Activated CD4-positive, alpha-beta T cell treated with anti-CD3 and anti-CD28 coated beads, Interleukin-2, amount 50 U/mL, for 24 hours (primary cell): Measurements from ENCODE around the gene CPNE6.

ENCODE experiments used
- DNase-seq, 2 donors: peaks; one replicate each; pipeline ENCODE4 v3.0.0-alpha.2; 2020; ENCODE audit warnings: low read depth in 1 of 2, low spot score in 1 of 2

CPNE6 gene

GRCh38 chr14:24068711-24069410 lies 2.5 kb upstream of the CPNE6 start:
- no peak for DNase-seq

- DNase-seq, result no peak
Observed at GRCh38 chr14:24069411-24069735, 2.0 kb upstream of the CPNE6 start.

- no peak for DNase-seq
Observed at GRCh38 chr14:24070285-24071143, 848 bp upstream of the CPNE6 start.

DNA sequence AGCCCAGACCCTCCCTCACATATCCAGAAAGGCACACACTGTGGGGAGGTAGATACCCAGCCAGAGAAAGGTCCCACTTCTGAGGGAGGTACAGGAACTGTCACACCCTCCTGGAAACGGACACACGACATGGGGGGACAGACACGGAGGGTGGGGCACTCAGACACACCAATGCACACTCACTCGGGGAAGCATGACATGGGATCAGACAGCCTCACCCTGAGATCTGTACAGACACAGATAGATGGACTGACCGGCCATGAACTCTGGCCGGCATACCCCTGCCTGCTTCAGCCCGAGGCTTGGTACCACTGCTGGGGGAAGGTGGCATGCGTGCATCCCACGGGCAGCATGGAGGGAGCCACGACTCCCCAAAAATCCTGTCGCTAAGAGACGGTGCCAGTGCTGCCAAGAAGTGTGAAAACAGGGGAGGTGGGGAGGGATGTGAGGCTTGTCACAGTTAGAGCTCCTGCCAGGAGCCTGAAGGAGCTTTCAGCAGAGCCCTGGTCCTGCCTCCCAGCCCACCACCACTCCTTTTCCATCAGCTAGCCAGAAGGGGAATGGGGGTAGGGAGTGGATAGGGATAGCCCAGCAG lies 571 bp downstream of the CPNE6 start:
- DNase-seq, result no peak

- no peak for DNase-seq
Observed at GRCh38 chr14:24072436-24072835, 1.1 kb downstream of the CPNE6 start.

GRCh38 chr14:24072881-24073877 lies 1.8 kb downstream of the CPNE6 start:
- DNase-seq, result no peak

DNA sequence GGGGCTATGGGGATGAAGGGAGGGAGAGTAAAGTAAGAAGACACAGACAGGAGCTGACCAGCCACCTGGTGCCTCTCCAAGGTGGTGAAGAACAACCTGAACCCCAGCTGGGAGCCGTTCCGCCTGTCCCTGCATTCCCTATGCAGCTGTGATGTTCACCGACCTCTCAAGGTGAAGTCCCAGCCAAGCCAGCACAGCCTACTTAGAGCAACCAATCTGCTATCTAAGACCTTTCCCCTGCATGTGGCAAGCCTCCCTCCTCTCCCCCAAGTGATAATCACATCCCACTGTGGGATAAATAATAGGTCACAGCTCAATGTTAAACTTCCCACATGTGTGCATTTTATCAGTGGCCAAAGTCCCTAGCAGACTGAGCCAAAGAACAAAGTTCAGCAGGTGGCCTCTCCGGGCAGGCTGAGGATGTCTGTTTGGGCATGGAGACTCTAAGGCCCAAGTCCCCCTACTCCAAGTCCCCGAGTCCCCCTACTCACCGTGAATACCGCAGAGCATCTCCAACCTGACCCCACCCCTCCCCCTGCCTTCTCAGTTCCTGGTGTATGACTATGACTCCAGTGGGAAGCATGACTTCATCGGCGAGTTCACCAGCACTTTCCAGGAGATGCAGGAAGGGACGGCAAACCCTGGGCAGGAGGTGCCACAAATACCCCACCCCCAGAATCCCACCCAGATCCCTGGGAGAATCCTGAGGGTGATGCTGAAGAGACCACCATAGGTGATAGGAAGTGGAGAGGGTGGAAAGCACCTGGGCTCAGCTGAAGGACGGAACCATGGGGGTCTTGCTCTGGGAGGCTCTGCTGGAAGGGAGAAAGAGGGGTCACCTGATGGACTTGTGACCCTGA lies 3.5 kb downstream of the CPNE6 start:
- no peak for DNase-seq

DNA sequence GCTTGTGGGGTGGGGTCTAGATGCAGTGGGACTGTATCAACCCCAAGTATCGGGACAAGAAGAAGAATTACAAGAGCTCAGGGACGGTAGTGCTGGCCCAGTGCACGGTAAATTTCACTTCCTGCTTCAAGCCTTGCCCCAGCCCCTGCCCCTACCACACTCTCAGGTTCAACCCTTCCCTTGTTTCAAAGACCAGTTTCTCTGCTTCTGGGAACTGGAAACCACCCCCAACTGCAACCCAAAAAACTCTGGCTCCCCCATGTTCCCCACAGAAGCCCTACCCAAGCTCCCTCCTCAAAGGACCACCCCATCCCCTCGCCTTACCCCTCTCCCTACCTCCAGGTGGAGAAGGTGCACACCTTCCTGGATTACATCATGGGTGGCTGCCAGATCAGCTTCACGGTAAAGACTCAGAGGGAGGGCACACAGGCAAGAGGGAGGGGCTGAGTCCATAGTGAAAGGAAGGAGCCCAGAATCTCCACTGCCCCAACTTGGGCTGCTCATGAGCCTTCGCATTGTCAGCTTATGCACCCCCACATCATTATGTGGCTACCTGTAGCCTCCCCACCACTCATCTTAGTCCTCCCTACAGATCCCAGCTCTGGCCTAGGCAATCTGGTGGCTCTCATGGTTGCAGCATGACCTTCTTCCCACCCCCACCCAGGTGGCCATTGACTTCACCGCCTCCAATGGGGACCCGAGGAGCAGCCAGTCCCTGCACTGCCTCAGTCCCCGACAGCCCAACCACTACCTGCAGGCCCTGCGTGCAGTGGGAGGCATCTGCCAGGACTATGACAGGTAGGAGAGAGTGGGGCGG lies 4.3 kb downstream of the CPNE6 start:
- DNase-seq, result no peak

GRCh38 chr14:24076302-24076601 lies 4.9 kb downstream of the CPNE6 start:
- DNase-seq, result no peak

DNA sequence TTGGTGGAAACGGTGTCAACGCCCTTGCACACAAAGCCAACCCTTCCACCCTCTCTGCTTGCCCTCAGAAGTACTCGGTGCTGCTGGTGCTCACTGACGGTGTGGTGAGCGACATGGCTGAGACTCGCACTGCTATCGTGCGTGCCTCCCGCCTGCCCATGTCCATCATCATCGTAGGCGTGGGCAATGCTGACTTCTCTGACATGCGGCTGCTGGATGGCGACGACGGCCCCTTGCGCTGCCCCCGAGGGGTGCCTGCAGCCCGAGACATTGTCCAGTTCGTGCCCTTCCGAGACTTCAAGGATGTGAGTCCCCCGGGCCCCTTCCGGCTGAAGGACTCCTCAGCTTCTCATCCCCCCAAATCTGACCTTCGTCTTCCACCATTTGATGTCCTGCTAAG lies 5.7 kb downstream of the CPNE6 start:
- DNase-seq, result no peak

DNA sequence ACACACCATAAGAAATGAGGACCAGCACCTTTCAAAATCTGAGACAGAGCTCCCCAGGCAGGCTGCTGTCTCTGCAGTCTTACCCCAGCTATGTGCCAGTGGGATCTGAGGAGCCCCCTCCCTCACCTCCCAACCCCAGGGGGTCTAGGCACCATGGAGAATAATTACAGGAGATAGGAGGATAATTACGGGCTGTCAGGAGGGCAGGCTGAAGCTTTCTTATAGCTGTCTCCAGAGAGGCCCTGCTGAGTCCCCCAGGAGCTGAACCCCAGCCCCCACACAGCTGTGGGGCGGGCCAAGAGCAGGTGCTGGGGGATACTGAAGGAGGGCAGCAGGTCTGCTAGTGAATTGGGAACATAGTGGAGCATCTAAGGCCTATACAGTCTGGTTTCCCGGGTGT lies 6.8 kb downstream of the CPNE6 start:
- DNase-seq, result no peak

DNA sequence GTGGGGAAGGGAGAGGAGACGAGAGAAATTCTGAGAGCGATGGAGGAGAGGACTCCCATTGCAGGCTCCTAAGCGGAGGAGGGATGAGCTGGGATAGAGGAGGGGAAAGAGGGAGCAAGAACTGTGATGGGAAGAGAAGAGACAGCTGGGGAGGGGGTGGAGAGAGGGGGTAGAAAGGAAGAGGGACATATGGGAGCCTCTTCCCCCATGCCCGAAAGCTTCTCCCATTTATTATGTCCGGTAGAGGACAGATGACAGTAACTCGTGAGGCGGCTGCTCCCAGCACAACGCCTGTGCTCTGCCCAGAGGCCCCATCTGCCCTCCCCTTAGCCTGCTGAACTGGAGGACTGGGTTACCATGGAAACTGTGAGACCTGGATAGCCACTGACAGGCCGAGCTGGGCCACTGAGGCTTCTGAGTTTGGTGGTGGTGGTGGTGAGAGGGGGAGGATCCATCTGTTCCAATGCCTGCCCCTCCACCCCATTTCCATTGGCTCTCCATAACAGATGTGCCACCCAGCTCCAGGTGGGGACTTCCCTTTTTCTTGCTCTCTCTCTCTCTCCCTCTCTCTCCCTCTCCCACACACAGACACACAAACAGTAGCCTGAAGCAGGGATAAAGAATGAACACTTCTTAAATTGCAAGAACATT lies 8.3 kb downstream of the CPNE6 start:
- DNase-seq, result no peak

GRCh38 chr14:24080142-24080530 lies 8.8 kb downstream of the CPNE6 start:
- no peak for DNase-seq

DNA sequence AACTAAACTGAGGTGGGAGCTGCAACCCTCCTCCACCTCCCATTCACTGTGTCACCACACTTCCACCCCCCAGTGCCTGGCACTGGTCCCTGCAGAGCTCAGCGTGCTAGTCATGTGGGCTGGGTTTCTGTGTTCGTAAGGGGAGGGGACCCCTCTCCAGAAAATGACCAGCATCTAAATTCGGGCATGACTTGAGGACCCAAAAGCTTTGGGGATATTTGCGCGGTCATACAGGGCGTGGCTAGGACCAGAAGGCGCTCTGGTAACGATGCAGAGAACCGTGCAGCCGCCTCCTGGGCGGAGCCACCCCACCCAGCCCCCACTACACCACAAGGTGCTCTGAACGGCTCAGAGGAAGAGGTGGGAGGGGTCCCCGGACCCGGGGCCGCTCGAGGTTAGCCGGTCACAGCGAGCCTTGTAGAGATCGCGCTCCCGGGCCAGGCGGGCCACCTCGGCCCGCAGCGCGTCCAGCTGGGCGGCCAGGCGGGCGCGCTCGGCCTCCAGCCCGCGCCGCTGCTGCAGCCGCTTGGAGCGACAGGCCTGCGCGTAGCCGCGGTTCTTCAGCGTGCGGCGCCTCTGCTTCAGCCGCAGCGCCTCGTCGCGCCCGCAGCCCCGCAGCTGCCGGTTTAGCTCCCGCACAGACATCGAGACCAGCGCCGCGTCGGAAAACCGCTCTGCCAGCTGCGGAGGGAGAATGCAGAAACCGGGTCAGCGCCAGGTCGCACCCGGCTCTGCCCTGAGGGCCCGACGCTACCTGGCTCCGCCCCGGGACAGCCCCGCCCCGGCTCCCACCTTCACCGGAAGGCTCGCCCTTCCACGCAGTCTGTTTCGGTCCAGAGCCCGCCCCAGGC lies 9.8 kb downstream of the CPNE6 start:
- DNase-seq, result peak; percentile 24 to 50

DNA sequence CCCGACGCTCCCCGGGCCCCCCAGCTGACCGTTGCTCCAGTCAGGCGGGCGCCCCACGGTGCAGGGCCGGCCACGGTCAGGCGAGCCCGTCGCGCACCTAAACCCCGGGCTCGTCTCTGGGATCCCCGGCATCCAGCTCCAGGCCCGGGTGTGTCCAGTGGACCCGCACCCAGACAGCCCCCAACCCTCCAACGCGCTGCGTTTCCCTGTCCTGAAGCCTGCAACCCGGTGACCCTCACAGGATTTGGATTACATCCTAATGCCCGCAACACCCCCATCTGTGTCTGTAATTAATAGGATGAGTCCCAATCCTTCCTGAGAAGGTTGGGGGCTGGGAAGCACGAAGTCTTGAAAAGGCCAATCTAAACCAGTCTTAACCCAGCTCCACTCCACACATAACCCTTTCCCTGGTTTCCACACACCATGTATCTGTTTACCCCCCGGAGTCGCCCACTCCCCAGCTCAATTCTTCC lies 10.4 kb downstream of the CPNE6 start:
- no peak for DNase-seq

GRCh38 chr14:24082411-24083080 lies 11.2 kb downstream of the CPNE6 start:
- DNase-seq, result no peak

GRCh38 chr14:24083462-24083861 lies 12.1 kb downstream of the CPNE6 start:
- DNase-seq, result no peak
